Mesendoderm (in vitro differentiated cells): ENCODE data around the gene CPNE5.
A peak's percentile ranks its signal among the peaks of the same experiment; 100 is the strongest.

ENCODE experiments used
- DNase-seq: peaks from one replicate; pipeline ENCODE4 v3.0.0; 2013
- H2AK5ac ChIP-seq: 2 replicates; pipeline ENCODE4 v1.6.1; 2013; ENCODE audit warnings: low read length, inconsistent platforms
- H2BK120ac ChIP-seq: 2 replicates; pipeline ENCODE4 v1.6.1; 2013; ENCODE audit warnings: low read depth, mild to moderate bottlenecking, low read length, moderate library complexity, mixed read lengths
- H2BK15ac ChIP-seq: replicated peaks from 2 replicates; pipeline ENCODE4 v1.6.1; 2013; ENCODE audit warnings: low read depth, mild to moderate bottlenecking, moderate library complexity
- H2BK5ac ChIP-seq: 2 replicates; pipeline ENCODE4 v1.6.1; 2013; ENCODE audit warnings: low read length, inconsistent platforms
- H3K18ac ChIP-seq: 2 replicates; pipeline ENCODE4 v1.6.1; 2013; ENCODE audit warnings: mild to moderate bottlenecking, low read length, mixed read lengths
- H3K23ac ChIP-seq: one replicate; pipeline ENCODE4 v1.6.1; 2013; ENCODE audit warnings: low read length
- H3K27ac ChIP-seq: 2 replicates; pipeline ENCODE4 v1.5.1; 2013; ENCODE audit warnings: low read depth, mild to moderate bottlenecking, inconsistent platforms, low read length, moderate library complexity
- H3K27me3 ChIP-seq: 2 replicates; pipeline ENCODE4 v1.6.1; 2013; ENCODE audit warnings: low read length, control low read depth, mild to moderate bottlenecking, inconsistent platforms; ENCODE audit not compliant: insufficient read depth, poor library complexity
- H3K36me3 ChIP-seq: 2 replicates; pipeline ENCODE4 v1.6.1; 2013; ENCODE audit warnings: low read length, inconsistent platforms; ENCODE audit not compliant: control insufficient read depth, insufficient read depth
- H3K4ac ChIP-seq: one replicate; pipeline ENCODE4 v1.6.1; 2013; ENCODE audit warnings: low read depth, mild to moderate bottlenecking, low read length, moderate library complexity
- H3K4me1 ChIP-seq: 2 replicates; pipeline ENCODE4 v1.6.1; 2013; ENCODE audit warnings: low read depth, low read length, inconsistent platforms; ENCODE audit not compliant: control insufficient read depth
- H3K4me2 ChIP-seq: 2 replicates; pipeline ENCODE4 v1.6.1; 2013; ENCODE audit warnings: low read length
- H3K4me3 ChIP-seq: 2 replicates; pipeline ENCODE4 v1.5.1; 2013; ENCODE audit warnings: mild to moderate bottlenecking, low read length
- H3K56ac ChIP-seq: one replicate; pipeline ENCODE4 v1.6.1; 2013; ENCODE audit warnings: low read length
- H3K79me1 ChIP-seq: 2 replicates; pipeline ENCODE4 v1.6.1; 2013; ENCODE audit warnings: low read length, inconsistent platforms
- H3K79me2 ChIP-seq: 2 replicates; pipeline ENCODE4 v1.6.1; 2013; ENCODE audit warnings: mild to moderate bottlenecking, low read length; ENCODE audit not compliant: control insufficient read depth, insufficient read depth
- H3K9ac ChIP-seq: 2 replicates; pipeline ENCODE4 v1.6.1; 2013; ENCODE audit warnings: low read length, inconsistent platforms
- H4K5ac ChIP-seq: one replicate; pipeline ENCODE4 v1.6.1; 2013; ENCODE audit warnings: low read length
- H4K8ac ChIP-seq: one replicate; pipeline ENCODE4 v1.6.1; 2013; ENCODE audit warnings: low read depth, mild to moderate bottlenecking, control low read depth, low read length, moderate library complexity
- WGBS: extraction: QIAGEN DNeasy Blood & Tissue Kit; methylation state at CpG from one replicate; pipeline ENCODE4 v1.1.7; 2013; ENCODE audit warnings: low lambda C conversion rate, missing lambda C conversion rate; ENCODE audit not compliant: insufficient coverage; ENCODE audit errors: extremely low coverage; 5-methylcytosine and 5-hydroxymethylcytosine counted together

CPNE5 gene

GRCh38 chr6:36841756-36842155 lies 2.5 kb upstream of the CPNE5 start:
- Histone ChIP-seq H3K79me1 (no peaks in the 10 kb centered on the region), H2AK5ac (no peak overlapping the region), H3K23ac (no peak overlapping the region), H3K4me3 (no peak overlapping the region), H3K4me2 (no peak overlapping the region), H3K18ac (no peak overlapping the region), H3K56ac (no peak overlapping the region), H3K4me1 (no peaks in the 10 kb centered on the region), H3K4ac (no peak overlapping the region), H3K36me3 (no peaks in the 10 kb centered on the region), H3K27ac (no peak overlapping the region), H4K5ac (no peak overlapping the region), H3K9ac (no peak overlapping the region), H2BK5ac (no peak overlapping the region), H3K27me3 (peaks cover 19% of the 10 kb centered on the region), H2BK120ac (no peak overlapping the region), H4K8ac (no peak overlapping the region), H2BK15ac (no peak overlapping the region), H3K79me2 (no peaks in the 10 kb centered on the region)
- no peak for DNase-seq
- no CpG with 5 or more reads among the region's 2 CpGs for WGBS

- WGBS: no CpG with 5 or more reads among the region's 44 CpGs
- Histone ChIP-seq H3K27me3 (peaks cover 19% of the 10 kb centered on the region), H4K5ac (no peak overlapping the region), H2AK5ac (no peak overlapping the region), H3K4me1 (no peaks in the 10 kb centered on the region), H2BK5ac (no peak overlapping the region), H3K4me2 (peak overlapping the region; percentile 91), H3K79me1 (no peaks in the 10 kb centered on the region), H3K9ac (peak overlapping the region; percentile 64), H3K4ac (no peak overlapping the region), H3K18ac (no peak overlapping the region), H3K27ac (no peak overlapping the region), H3K79me2 (no peaks in the 10 kb centered on the region), H4K8ac (no peak overlapping the region), H3K56ac (peak overlapping the region; percentile 73), H2BK120ac (no peak overlapping the region), H2BK15ac (no peak overlapping the region), H3K4me3 (peak overlapping the region; percentile 31), H3K23ac (no peak overlapping the region), H3K36me3 (no peaks in the 10 kb centered on the region)
- peak; percentile 36 for DNase-seq
Measured at GRCh38 chr6:36840432-36841403, 1.5 kb upstream of the CPNE5 start.

GRCh38 chr6:36839749-36840431 lies 646 bp upstream of the CPNE5 start:
- H4K8ac ChIP-seq: no peak overlapping the region
- H3K23ac ChIP-seq: peak overlapping the region; percentile 16
- H4K5ac ChIP-seq: no peak overlapping the region
- no peak overlapping the region for H2AK5ac ChIP-seq
- H3K79me1 ChIP-seq: no peaks in the 10 kb centered on the region
- H3K56ac ChIP-seq: peak overlapping the region; percentile 73
- H3K18ac ChIP-seq: no peak overlapping the region
- peak; percentile 32 for DNase-seq
- no peaks in the 10 kb centered on the region for H3K36me3 ChIP-seq
- no peak overlapping the region for H2BK15ac ChIP-seq
- H3K4me3 ChIP-seq: peak overlapping the region; percentile 15
- no CpG with 5 or more reads among the region's 70 CpGs for WGBS
- H3K4me2 ChIP-seq: peak overlapping the region; percentile 91
- H3K27me3 ChIP-seq: peaks cover 19% of the 10 kb centered on the region
- H2BK5ac ChIP-seq: no peak overlapping the region
- H3K79me2 ChIP-seq: no peaks in the 10 kb centered on the region
- no peaks in the 10 kb centered on the region for H3K4me1 ChIP-seq
- peak overlapping the region; percentile 64 for H3K9ac ChIP-seq
- no peak overlapping the region for H2BK120ac ChIP-seq
- H3K27ac ChIP-seq: no peak overlapping the region
- H3K4ac ChIP-seq: no peak overlapping the region

GRCh38 chr6:36837686-36838085 lies 1.6 kb downstream of the CPNE5 start:
- Histone ChIP-seq H3K23ac (no peak overlapping the region), H3K27me3 (peaks cover 19% of the 10 kb centered on the region)

GRCh38 chr6:36837022-36837339 lies 2.3 kb downstream of the CPNE5 start:
- DNase-seq: no peak
- Histone ChIP-seq H4K5ac (no peak overlapping the region), H3K27me3 (peaks cover 19% of the 10 kb centered on the region), H3K36me3 (no peaks in the 10 kb centered on the region), H3K4me1 (no peaks in the 10 kb centered on the region), H3K4me2 (no peak overlapping the region), H2BK15ac (no peak overlapping the region), H2BK5ac (no peak overlapping the region), H4K8ac (no peak overlapping the region), H3K9ac (no peak overlapping the region), H3K23ac (no peak overlapping the region), H3K4me3 (no peak overlapping the region), H3K79me1 (no peaks in the 10 kb centered on the region), H3K4ac (no peak overlapping the region), H3K18ac (no peak overlapping the region), H3K79me2 (no peaks in the 10 kb centered on the region), H3K56ac (no peak overlapping the region), H2AK5ac (no peak overlapping the region), H2BK120ac (no peak overlapping the region), H3K27ac (no peak overlapping the region)
- no CpG with 5 or more reads among the region's 2 CpGs for WGBS

More at GRCh38 chr6:36837686-36838085, 1.6 kb downstream of the CPNE5 start:
- H3K56ac ChIP-seq: no peak overlapping the region
- no peak overlapping the region for H3K4ac ChIP-seq
- H3K4me1 ChIP-seq: no peaks in the 10 kb centered on the region
- H2BK15ac ChIP-seq: no peak overlapping the region
- H4K5ac ChIP-seq: no peak overlapping the region
- H3K4me3 ChIP-seq: no peak overlapping the region
- H3K36me3 ChIP-seq: no peaks in the 10 kb centered on the region
- no peak overlapping the region for H2BK5ac ChIP-seq
- no peak overlapping the region for H2AK5ac ChIP-seq
- H3K18ac ChIP-seq: no peak overlapping the region
- H3K27ac ChIP-seq: no peak overlapping the region
- H4K8ac ChIP-seq: no peak overlapping the region
- no peak for DNase-seq
- H2BK120ac ChIP-seq: no peak overlapping the region
- no peak overlapping the region for H3K9ac ChIP-seq
- no CpG with 5 or more reads among the region's 6 CpGs for whole genome bisulfite sequencing
- no peak overlapping the region for H3K4me2 ChIP-seq
- H3K79me1 ChIP-seq: no peaks in the 10 kb centered on the region
- no peaks in the 10 kb centered on the region for H3K79me2 ChIP-seq
